ENCODE results near the gene ZNF358. TPM values are rescaled to one million over a fixed set of nuclear protein-coding genes. Genes with fewer than 3 reads are reported as not detected.

ZNF358 gene
- total and polyA plus RNA-seq, 2 of the 13 experiments (the other 11 are each of a cell fraction or from before 2014, with no cell fraction given), result 9.1 to 37.0 TPM

DNA sequence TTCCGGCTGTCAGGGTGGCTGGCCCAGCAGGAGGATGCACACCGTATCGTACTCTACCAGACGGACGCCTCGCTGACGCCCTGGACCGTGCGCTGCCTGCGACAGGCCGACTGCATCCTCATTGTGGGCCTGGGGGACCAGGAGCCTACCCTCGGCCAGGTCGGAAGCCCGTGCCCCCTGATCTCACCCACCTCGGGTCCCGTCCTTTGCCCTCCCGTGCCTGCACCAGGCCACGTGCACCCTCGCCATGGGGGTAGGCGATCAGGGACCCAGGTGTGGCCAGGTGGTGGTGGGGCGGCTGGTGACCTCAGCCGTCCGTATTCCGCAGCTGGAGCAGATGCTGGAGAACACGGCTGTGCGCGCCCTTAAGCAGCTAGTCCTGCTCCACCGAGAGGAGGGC is 38.7 kb downstream of the ZNF358 start:
- FAIRE-seq (no peak), ATAC-seq (no peak), DNase-seq (ENCODE audit: low spot score) (no peak)
- Histone ChIP-seq H4K20me1 (ENCODE audit: insufficient read depth, low read length) (no peaks in the 10 kb centered on the region), H2AFZ (ENCODE audit: low read length) (no peak overlapping the region), H3K27ac (ENCODE audit: extremely low read length, insufficient read depth, low read length) (no peak overlapping the region), H3K27me3 (ENCODE audit: control insufficient read depth in 1 of 2, insufficient read depth in 2 of 2, low read length in 2 of 2) (no peaks in the 10 kb centered on the region), H3K79me2 (ENCODE audit: insufficient read depth, low read length) (no peaks in the 10 kb centered on the region), H3K4me3 (replicated peaks in 1 of 3; ENCODE audit: insufficient read depth in 1 of 3, low read depth in 2 of 3, low read length in 3 of 3) (no peak overlapping the region), H3K9ac (ENCODE audit: insufficient read depth, low read depth, low read length) (no peak overlapping the region), H3K4me1 (ENCODE audit: insufficient read depth, low read length) (no peaks in the 10 kb centered on the region), H3K4me2 (ENCODE audit: low read depth, low read length) (no peak overlapping the region), H3K9me3 (ENCODE audit: low read length) (no peaks in the 10 kb centered on the region), H3K36me3 (replicated peaks in 1 of 2; ENCODE audit: control insufficient read depth in 1 of 2, insufficient read depth in 2 of 2, low read length in 2 of 2) (peaks cover 1 to 4% of the 10 kb centered on the region in 2 experiments; a peak in 3 of 5 replicates)
- WGBS (ENCODE audit: low lambda C conversion rate), result 98% methylated on average over 15 of the region's 28 CpGs
- POLR2A ChIA-PET, result no interaction called here
- CTCF ChIA-PET (ENCODE audit: low intra/inter-chr PET ratio, low total read pairs), result no interaction called here
- no peak for TF ChIP-seq FOXJ3 (CRISPR knock-in tag; IDR thresholded peaks at IDR 0.05; ENCODE audit: borderline replicate concordance)
- TF ChIP-seq ZHX1 (CRISPR knock-in tag; IDR thresholded peaks at IDR 0.05; ENCODE audit: low read depth), result 0 out of 2 replicates have a peak, but pooled peaks have one; percentile 28
- BruUV-seq (replicated peaks), result no TSS peak
- in situ Hi-C loops (cut with HindIII; ENCODE audit: extremely low pct_ligation_motif_present, low pct_unique_long_range_greater_than_20kb), result no loop called here
- intact Hi-C loops (cut with micrococcal nuclease; ENCODE audit: unreplicated experiment), result no loop called here

DNA sequence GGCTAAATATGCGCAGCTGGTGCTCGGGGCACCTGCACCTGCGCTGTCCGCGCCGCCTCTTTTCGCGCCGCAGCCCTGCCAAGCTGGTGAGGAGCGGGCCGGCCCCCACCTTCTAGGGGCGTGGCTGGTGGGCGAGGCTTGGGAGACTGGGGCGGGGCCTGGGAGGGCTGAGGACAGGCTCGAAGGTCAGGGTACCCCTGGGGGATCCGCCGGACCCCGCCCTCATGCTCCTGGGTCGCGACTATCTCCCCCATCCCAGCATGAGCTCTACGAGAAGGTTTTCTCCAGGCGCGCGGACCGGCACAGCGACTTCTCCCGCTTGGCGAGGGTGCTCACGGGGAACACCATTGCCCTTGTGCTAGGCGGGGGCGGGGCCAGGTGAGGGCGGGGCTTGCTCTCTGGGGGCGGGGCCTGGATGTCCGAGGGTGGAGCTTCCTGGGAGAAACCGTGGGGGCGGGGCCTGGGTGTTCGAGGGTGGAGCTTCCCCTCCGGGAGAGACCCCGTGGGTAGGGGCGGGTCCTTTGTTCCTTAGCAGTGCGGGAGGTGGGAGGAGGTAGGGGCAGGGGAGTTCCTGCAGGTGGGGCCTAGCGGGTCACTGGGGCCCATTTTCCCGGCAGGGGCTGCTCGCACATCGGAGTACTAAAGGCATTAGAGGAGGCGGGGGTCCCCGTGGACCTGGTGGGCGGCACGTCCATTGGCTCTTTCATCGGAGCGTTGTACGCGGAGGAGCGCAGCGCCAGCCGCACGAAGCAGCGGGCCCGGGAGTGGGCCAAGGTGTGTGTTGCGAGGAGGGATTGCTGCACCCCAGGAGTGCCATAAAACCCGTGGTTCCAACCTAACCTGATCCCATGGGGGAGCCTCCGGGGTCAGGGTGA is 39.3 kb downstream of the ZNF358 start:
- Histone ChIP-seq H3K79me2 (ENCODE audit: insufficient read depth, low read length) (no peaks in the 10 kb centered on the region), H3K9me3 (ENCODE audit: low read length) (no peaks in the 10 kb centered on the region), H3K36me3 (replicated peaks in 1 of 2; ENCODE audit: control insufficient read depth in 1 of 2, insufficient read depth in 2 of 2, low read length in 2 of 2) (peaks cover 1 to 4% of the 10 kb centered on the region in 2 experiments; a peak in 3 of 5 replicates), H3K4me3 (replicated peaks in 1 of 3; ENCODE audit: insufficient read depth in 1 of 3, low read depth in 2 of 3, low read length in 3 of 3) (no peak overlapping the region), H3K27me3 (ENCODE audit: control insufficient read depth in 1 of 2, insufficient read depth in 2 of 2, low read length in 2 of 2) (no peaks in the 10 kb centered on the region), H2AFZ (ENCODE audit: low read length) (no peak overlapping the region), H3K4me1 (ENCODE audit: insufficient read depth, low read length) (no peaks in the 10 kb centered on the region), H3K9ac (ENCODE audit: insufficient read depth, low read depth, low read length) (no peak overlapping the region), H4K20me1 (ENCODE audit: insufficient read depth, low read length) (no peaks in the 10 kb centered on the region), H3K4me2 (ENCODE audit: low read depth, low read length) (no peak overlapping the region), H3K27ac (ENCODE audit: extremely low read length, insufficient read depth, low read length) (no peak overlapping the region)
- intact Hi-C loops (cut with micrococcal nuclease; ENCODE audit: unreplicated experiment) (no loop called here), in situ Hi-C loops (cut with HindIII; ENCODE audit: extremely low pct_ligation_motif_present, low pct_unique_long_range_greater_than_20kb) (no loop called here)
- FAIRE-seq, result no peak
- ChIA-PET POLR2A (no interaction called here), CTCF (ENCODE audit: low intra/inter-chr PET ratio, low total read pairs) (no interaction called here)
- no TSS peak for BruUV-seq (replicated peaks)
- WGBS (ENCODE audit: low lambda C conversion rate), result 86% methylated on average over 35 of the region's 62 CpGs
- no peak for ATAC-seq
- no peak for DNase-seq (ENCODE audit: low spot score)
- TF ChIP-seq POLR2AphosphoS5 (IDR thresholded peaks at IDR 0.05; ENCODE audit: low read depth, low read length), result no peak
- TF ChIP-seq RXRB (CRISPR knock-in tag; IDR thresholded peaks at IDR 0.05; ENCODE audit: borderline replicate concordance), result no peak
- no peak for TF ChIP-seq KDM4B (CRISPR knock-in tag; IDR thresholded peaks at IDR 0.05)
- TF ChIP-seq NAIF1 (CRISPR knock-in tag; IDR thresholded peaks at IDR 0.05; ENCODE audit: borderline replicate concordance), result no peak
- TF ChIP-seq, protein P1, sequence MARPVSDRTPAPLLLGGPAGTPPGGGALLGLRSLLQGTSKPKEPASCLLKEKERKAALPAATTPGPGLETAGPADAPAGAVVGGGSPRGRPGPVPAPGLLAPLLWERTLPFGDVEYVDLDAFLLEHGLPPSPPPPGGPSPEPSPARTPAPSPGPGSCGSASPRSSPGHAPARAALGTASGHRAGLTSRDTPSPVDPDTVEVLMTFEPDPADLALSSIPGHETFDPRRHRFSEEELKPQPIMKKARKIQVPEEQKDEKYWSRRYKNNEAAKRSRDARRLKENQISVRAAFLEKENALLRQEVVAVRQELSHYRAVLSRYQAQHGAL (CRISPR knock-in tag; IDR thresholded peaks at IDR 0.05; ENCODE audit: not compliant biosample characterization), result no peak
- TF ChIP-seq KAT8 (CRISPR knock-in tag; IDR thresholded peaks at IDR 0.05), result no peak
- TF ChIP-seq ZFP41 (CRISPR knock-in tag; IDR thresholded peaks at IDR 0.05; ENCODE audit: borderline replicate concordance), result no peak
- no peak for TF ChIP-seq NFYC (CRISPR knock-in tag; IDR thresholded peaks at IDR 0.05)
- TF ChIP-seq ZNF660 (CRISPR knock-in tag; IDR thresholded peaks at IDR 0.05; ENCODE audit: borderline replicate concordance, low read depth), result no peak
- TF ChIP-seq ZNF503 (CRISPR knock-in tag; IDR thresholded peaks at IDR 0.05), result no peak

Data from HepG2 (cell line).